Prostate gland (tissue), 2 donors: Measurements from ENCODE around the gene SPR. TPM values are rescaled to one million over a fixed set of nuclear protein-coding genes. Genes with fewer than 3 reads are reported as not detected.

Experiments used
- DNase-seq: peaks from one replicate; pipeline ENCODE4 v3.0.0-alpha.2; 2019; ENCODE audit warnings: low spot score
- H3K27ac ChIP-seq, 2 donors: fragments of 200-600 bp; sonication (generic); 2 replicates each; pipeline ENCODE4 v1.5.1; 2017 to 2019
- H3K27me3 ChIP-seq: fragments of 200-600 bp; sonication (generic); replicated peaks from 2 replicates; pipeline ENCODE4 v1.5.1; 2019; ENCODE audit not compliant: insufficient read depth
- H3K36me3 ChIP-seq, 2 donors: fragments of 200-600 bp; sonication (generic); 1 replicate in 1 of 2; 2 replicates in 1 of 2; pipeline versions ENCODE4 v1.5.1 to v1.8.1; 2017 to 2019
- H3K4me1 ChIP-seq: fragments of 200-600 bp; sonication (generic); replicated peaks from 2 replicates; pipeline ENCODE4 v1.5.1; 2019
- H3K4me3 ChIP-seq, 2 donors: fragments of 200-600 bp; sonication (generic); 2 replicates each; pipeline ENCODE4 v1.5.1; 2017 to 2019
- H3K9me3 ChIP-seq: fragments of 200-600 bp; sonication (generic); 2 replicates; pipeline ENCODE4 v1.5.1; 2017
- CTCF ChIP-seq, 4 experiments: fragments of 200-600 bp in 2 of 4; fragments of 450-650 bp in 2 of 4; sonication (generic) in 2 of 4; IDR thresholded peaks; 1 replicate in 3 of 4; 2 replicates in 1 of 4; pipeline ENCODE4 v1.5.1; 2016 to 2019; ENCODE audit warnings: antibody characterized with exemption in 4 of 4, mild to moderate bottlenecking in 2 of 4, moderate library complexity in 2 of 4
- POLR2A ChIP-seq: fragments of 450-650 bp; IDR thresholded peaks from one replicate; pipeline ENCODE4 v1.6.1; 2016; ENCODE audit warnings: antibody characterized with exemption, mild to moderate bottlenecking
- POLR2AphosphoS5 ChIP-seq: sonication (generic); formaldehyde crosslinking; IDR thresholded peaks from one replicate; pipeline ENCODE4 v1.6.1; 2017; ENCODE audit warnings: antibody characterized with exemption
- WGBS: methylation state at CpG from one replicate; pipeline ENCODE4 v1.1.5; 2018; 5-methylcytosine and 5-hydroxymethylcytosine counted together
- intact Hi-C: fragments of 100-400 bp; cut with DNase I; formaldehyde crosslinking; loops from one replicate; pipeline ENCODE4 v1.14.2; 2022
- total RNA-seq, 2 donors: library from RNA; depleted of rRNA; stranded (reverse); fragments of >200 nt; gene quantifications; one replicate each; pipeline ENCODE4 v1.1.0, GENCODE V29; 2016

The SPR gene
- total RNA-seq, 2 donors from 2014 or later: 42.5 to 91.5 TPM

DNA sequence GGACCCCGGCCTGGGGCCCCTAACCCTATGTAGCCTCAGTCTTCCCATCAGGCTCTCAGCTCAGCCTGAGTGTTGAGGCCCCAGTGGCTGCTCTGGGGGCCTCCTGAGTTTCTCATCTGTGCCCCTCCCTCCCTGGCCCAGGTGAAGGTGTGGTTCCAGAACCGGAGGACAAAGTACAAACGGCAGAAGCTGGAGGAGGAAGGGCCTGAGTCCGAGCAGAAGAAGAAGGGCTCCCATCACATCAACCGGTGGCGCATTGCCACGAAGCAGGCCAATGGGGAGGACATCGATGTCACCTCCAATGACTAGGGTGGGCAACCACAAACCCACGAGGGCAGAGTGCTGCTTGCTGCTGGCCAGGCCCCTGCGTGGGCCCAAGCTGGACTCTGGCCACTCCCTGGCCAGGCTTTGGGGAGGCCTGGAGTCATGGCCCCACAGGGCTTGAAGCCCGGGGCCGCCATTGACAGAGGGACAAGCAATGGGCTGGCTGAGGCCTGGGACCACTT, 46.5 kb downstream of the SPR start:
- Histone ChIP-seq H3K27ac (no peak overlapping the region), H3K27me3 (no peaks in the 10 kb centered on the region), H3K4me1 (no peaks in the 10 kb centered on the region), H3K36me3 (no peaks in the 10 kb centered on the region), H3K4me3 (no peak overlapping the region), H3K9me3 (no peaks in the 10 kb centered on the region)
- intact Hi-C loops: no loop called here
- WGBS: 93% methylated on average over 12 of the region's 12 CpGs
- no peak for DNase-seq
- no peak for TF ChIP-seq POLR2AphosphoS5
- no peak for TF ChIP-seq CTCF (IDR thresholded peaks at IDR 0.05)
- TF ChIP-seq POLR2A: no peak

- intact Hi-C loops: no loop called here
- Histone ChIP-seq H3K27me3 (no peaks in the 10 kb centered on the region), H3K4me3 (no peak overlapping the region), H3K36me3 (no peaks in the 10 kb centered on the region), H3K27ac (no peak overlapping the region), H3K9me3 (no peaks in the 10 kb centered on the region), H3K4me1 (no peaks in the 10 kb centered on the region)
- no peak for TF ChIP-seq POLR2A
- no peak for TF ChIP-seq POLR2AphosphoS5
- peak in 2 of 4 experiments; percentile 26 to 34 for TF ChIP-seq CTCF (IDR thresholded peaks at IDR 0.05)
- 71% methylated on average over 14 of the region's 14 CpGs for WGBS
- no peak for DNase-seq
Measured at GRCh38 chr2:72934683-72935610, 47.7 kb downstream of the SPR start.

GRCh38 chr2:72935611-72935957, 48.4 kb downstream of the SPR start:
- TF ChIP-seq CTCF (IDR thresholded peaks at IDR 0.05): no peak
- TF ChIP-seq POLR2A: no peak
- no peak for TF ChIP-seq POLR2AphosphoS5
- no peaks in the 10 kb centered on the region for H3K27me3 ChIP-seq
- intact Hi-C loops: no loop called here
- no peaks in the 10 kb centered on the region for H3K9me3 ChIP-seq
- H3K36me3 ChIP-seq: no peaks in the 10 kb centered on the region
- H3K4me1 ChIP-seq: no peaks in the 10 kb centered on the region
- DNase-seq: no peak
- no peak overlapping the region for H3K4me3 ChIP-seq
- no peak overlapping the region for H3K27ac ChIP-seq
- WGBS: 98% methylated on average over 2 of the region's 2 CpGs

- WGBS: 47% methylated on average over 19 of the region's 19 CpGs
- Histone ChIP-seq H3K27me3 (no peaks in the 10 kb centered on the region), H3K4me3 (no peak overlapping the region), H3K4me1 (no peaks in the 10 kb centered on the region), H3K36me3 (no peaks in the 10 kb centered on the region), H3K9me3 (no peaks in the 10 kb centered on the region), H3K27ac (no peak overlapping the region)
- TF ChIP-seq CTCF (IDR thresholded peaks at IDR 0.05) (no peak), POLR2AphosphoS5 (no peak), POLR2A (no peak)
- DNase-seq: no peak
- intact Hi-C loops: no loop called here
Measured at GRCh38 chr2:72936660-72937355, 49.6 kb downstream of the SPR start.
